HG02870 (cell line): ENCODE results near the gene RASGRF1.

Experiments used
- ATAC-seq: cut with Tn5 transposase; IDR thresholded peaks from one replicate; pipeline ENCODE4 v1.9.1; 2021; ENCODE audit warnings: mild to moderate bottlenecking, moderate library complexity; ENCODE audit not compliant: unreplicated experiment

RASGRF1 gene

GRCh38 chr15:78914027-78914764 is 176.4 kb downstream of the RASGRF1 start:
- no peak for ATAC-seq

GRCh38 chr15:78913012-78913411 is 177.6 kb downstream of the RASGRF1 start:
- ATAC-seq, result no peak

GRCh38 chr15:78912316-78912715 is 178.3 kb downstream of the RASGRF1 start:
- ATAC-seq, result no peak

- ATAC-seq, result no peak
These were observed 180.3 kb downstream of the RASGRF1 start for GRCh38 chr15:78910271-78910670.
